Suprapubic skin (tissue), 2 donors: Measurements from ENCODE around the gene EPHA4.

ENCODE experiments used
- EP300 ChIP-seq: sonication (generic); formaldehyde crosslinking; IDR thresholded peaks from one replicate; pipeline ENCODE4 v1.6.1; 2017; ENCODE audit warnings: antibody characterized with exemption
- POLR2A ChIP-seq, 2 donors: fragments of 450-650 bp; IDR thresholded peaks; one replicate each; pipeline ENCODE4 v1.6.1; 2017; ENCODE audit warnings: antibody characterized with exemption in 2 of 2, mild to moderate bottlenecking in 2 of 2, moderate library complexity in 2 of 2

- TF ChIP-seq EP300: no peak
- TF ChIP-seq POLR2A (IDR thresholded peaks at IDR 0.05): no peak
Observed at GRCh38 chr2:221558107-221558506, 14.0 kb downstream of the EPHA4 start.
